Measurements from ENCODE around the gene PTPN14.

The PTPN14 gene

GRCh38 chr1:214588963-214589597, 37.7 kb upstream of the PTPN14 start:
- no peak for DNase-seq (ENCODE audit: low read depth in 1 of 2, low spot score in 1 of 2)
- no peak overlapping the region for H3K27ac ChIP-seq (replicated peaks)
- TF ChIP-seq REST (IDR thresholded peaks at IDR 0.05; ENCODE audit: insufficient replicate concordance, low read depth): no peak
- no peak for TF ChIP-seq POLR2AphosphoS5 (IDR thresholded peaks at IDR 0.05; ENCODE audit: low read depth)
- no peak for TF ChIP-seq GABPA (IDR thresholded peaks at IDR 0.05; ENCODE audit: low read depth)
- TF ChIP-seq SPI1 (IDR thresholded peaks at IDR 0.05; ENCODE audit: borderline replicate concordance, low read depth): no peak
- TF ChIP-seq CTCF (IDR thresholded peaks at IDR 0.05; ENCODE audit: insufficient read depth, low read length): no peak
- no peak overlapping the region for H3K4me3 ChIP-seq (replicated peaks; ENCODE audit: insufficient read depth, low read length)
- no peaks in the 10 kb centered on the region for H3K27me3 ChIP-seq (ENCODE audit: insufficient read depth, poor library complexity, severe bottlenecking)

GRCh38 chr1:214587165-214587564, 35.8 kb upstream of the PTPN14 start:
- H3K4me3 ChIP-seq (replicated peaks; ENCODE audit: insufficient read depth, low read length): no peak overlapping the region
- DNase-seq (ENCODE audit: low read depth in 1 of 2, low spot score in 1 of 2): no peak
- TF ChIP-seq POLR2AphosphoS5 (IDR thresholded peaks at IDR 0.05; ENCODE audit: low read depth): no peak
- no peak for TF ChIP-seq REST (IDR thresholded peaks at IDR 0.05; ENCODE audit: insufficient replicate concordance, low read depth)
- TF ChIP-seq SPI1 (IDR thresholded peaks at IDR 0.05; ENCODE audit: borderline replicate concordance, low read depth): no peak
- no peak for TF ChIP-seq GABPA (IDR thresholded peaks at IDR 0.05; ENCODE audit: low read depth)
- TF ChIP-seq CTCF (IDR thresholded peaks at IDR 0.05; ENCODE audit: insufficient read depth, low read length): no peak
- no peaks in the 10 kb centered on the region for H3K27me3 ChIP-seq (ENCODE audit: insufficient read depth, poor library complexity, severe bottlenecking)
- no peak overlapping the region for H3K27ac ChIP-seq (replicated peaks)

GRCh38 chr1:214586621-214587020, 35.2 kb upstream of the PTPN14 start:
- Histone ChIP-seq H3K27ac (replicated peaks) (no peak overlapping the region), H3K27me3 (ENCODE audit: insufficient read depth, poor library complexity, severe bottlenecking) (no peaks in the 10 kb centered on the region), H3K4me3 (replicated peaks; ENCODE audit: insufficient read depth, low read length) (no peak overlapping the region)
- TF ChIP-seq POLR2AphosphoS5 (IDR thresholded peaks at IDR 0.05; ENCODE audit: low read depth) (no peak), CTCF (IDR thresholded peaks at IDR 0.05; ENCODE audit: insufficient read depth, low read length) (no peak), GABPA (IDR thresholded peaks at IDR 0.05; ENCODE audit: low read depth) (no peak), SPI1 (IDR thresholded peaks at IDR 0.05; ENCODE audit: borderline replicate concordance, low read depth) (no peak), REST (IDR thresholded peaks at IDR 0.05; ENCODE audit: insufficient replicate concordance, low read depth) (no peak)
- DNase-seq (ENCODE audit: low read depth in 1 of 2, low spot score in 1 of 2): no peak
